Stimulated activated naive B cell treated with anti-CD40 and anti-IgM and Interleukin-4, amounts not matched to agents 10 μg/mL and 1 μg/mL and 100 μg/mL, for 72 hours (primary cell): ENCODE results near the gene INTU.
"Not testable (repeated sequence)": the region's sequence is repeated elsewhere in the genome, so short reads cannot be mapped to it uniquely, and the experiment has no call there.

Source experiments
- ATAC-seq, 2 donors: fragments of 150-1000 bp; cut with Tn5 transposase; replicated peaks; 2 replicates each; pipeline ENCODE4 v1.10.0; 2021; ENCODE audit warnings: moderate library complexity in 1 of 2
- DNase-seq: peaks from one replicate; pipeline ENCODE4 v3.0.0; 2021
- H3K27ac Mint-ChIP-seq: one replicate; pipeline ENCODE4 v1.8.0; 2022; ENCODE audit warnings: mild to moderate bottlenecking, mixed read lengths
- H3K27me3 Mint-ChIP-seq, 2 donors: one replicate each; pipeline ENCODE4 v1.8.0; 2022; ENCODE audit warnings: mixed read lengths in 2 of 2
- H3K36me3 Mint-ChIP-seq, 2 donors: one replicate each; pipeline ENCODE4 v1.8.0; 2022; ENCODE audit warnings: mixed read lengths in 2 of 2, mild to moderate bottlenecking in 1 of 2
- H3K4me1 Mint-ChIP-seq, 2 donors: one replicate each; pipeline ENCODE4 v1.8.0; 2022; ENCODE audit warnings: mixed read lengths in 2 of 2, mild to moderate bottlenecking in 1 of 2
- H3K4me3 Mint-ChIP-seq, 2 donors: one replicate each; pipeline ENCODE4 v1.8.0; 2022; ENCODE audit warnings: mild to moderate bottlenecking in 2 of 2, mixed read lengths in 2 of 2, moderate library complexity in 1 of 2
- H3K9me3 Mint-ChIP-seq, 2 donors: one replicate each; pipeline ENCODE4 v1.8.0; 2022; ENCODE audit warnings: mixed read lengths in 2 of 2, mild to moderate bottlenecking in 1 of 2

Gene INTU

DNA sequence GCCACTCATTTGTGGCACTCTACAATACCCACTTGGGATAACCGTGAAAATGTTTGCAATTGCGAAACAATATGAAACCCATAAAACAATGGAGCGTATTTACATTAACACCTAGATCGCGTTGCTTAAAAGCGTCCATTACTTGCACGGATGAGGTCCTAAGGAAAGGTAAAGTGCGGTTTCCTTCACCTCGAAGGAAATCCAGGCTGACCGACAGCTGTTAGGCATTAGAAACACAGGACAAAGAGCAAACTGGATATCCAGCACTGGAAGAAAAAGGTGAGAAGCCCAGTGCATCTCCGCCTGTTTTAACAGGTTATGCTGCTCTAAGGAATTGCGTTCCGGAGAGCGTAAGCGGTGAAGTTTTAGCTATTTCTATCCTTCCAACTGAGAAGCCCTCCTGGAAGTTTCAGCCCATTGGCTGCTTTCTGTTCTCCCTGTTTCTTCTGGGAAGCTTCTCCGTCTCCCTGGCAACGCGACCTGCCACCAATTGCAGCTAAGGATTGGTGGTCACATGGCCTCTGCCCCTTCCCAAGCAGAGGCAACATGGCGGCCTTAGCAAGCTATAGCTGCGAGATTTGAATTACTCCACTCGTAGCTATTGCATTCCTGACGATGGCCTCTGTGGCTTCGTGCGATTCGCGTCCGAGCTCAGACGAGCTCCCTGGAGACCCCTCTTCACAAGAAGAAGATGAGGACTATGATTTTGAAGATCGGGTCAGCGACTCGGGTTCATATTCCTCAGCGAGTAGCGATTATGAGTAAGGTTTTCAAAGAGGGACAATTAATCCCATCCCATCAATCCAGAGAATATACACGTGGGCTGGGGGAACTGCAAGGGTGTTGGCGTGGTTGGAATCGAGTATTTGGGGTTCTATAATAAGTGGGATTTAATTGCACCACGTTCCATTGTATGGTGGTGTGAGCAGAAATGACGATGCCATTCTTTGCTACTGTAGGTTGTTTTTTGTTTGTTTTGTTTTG lies at the start of gene INTU:
Gene INTU (plus strand): TSS at position 538 of the 984 bp plus-strand sequence. CDS start 78 bp downstream, at position 616.
- Mint-ChIP-seq H3K4me3 (peak within 1 kb of the TSS; percentile 87 to 91), H3K36me3 (no peaks in the 10 kb centered on the region), H3K4me1 (peaks cover 7 to 8% of the 10 kb centered on the region in 2 donors), H3K27me3 (peaks cover 23 to 43% of the 10 kb centered on the region in 2 donors), H3K27ac (no peak within 1 kb of the TSS), H3K9me3 (no peaks in the 10 kb centered on the region)
- ATAC-seq (peak; percentile 97 to 99), DNase-seq (peak; percentile 54)

DNA sequence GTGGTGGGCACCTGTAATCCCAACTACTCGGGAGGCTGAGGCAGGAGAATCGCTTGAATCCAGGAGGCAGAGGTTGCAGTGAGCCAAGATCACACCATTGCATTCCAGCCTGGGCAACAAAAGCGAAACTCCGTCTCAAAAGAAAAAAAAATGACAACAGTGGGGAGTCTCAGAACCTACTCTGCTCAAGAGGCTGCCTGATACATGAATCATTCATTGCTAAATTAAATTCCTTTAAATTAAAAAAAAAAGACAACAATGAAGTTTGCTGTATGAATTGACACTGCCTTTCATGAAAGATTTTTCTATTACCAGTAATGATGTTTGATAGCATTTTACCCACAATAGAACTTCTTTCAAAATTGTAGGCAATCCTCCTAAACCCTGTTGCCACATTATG lies 46.3 kb upstream of the INTU start:
- not testable (repeated sequence) for H3K36me3 Mint-ChIP-seq, H3K9me3 Mint-ChIP-seq, H3K4me3 Mint-ChIP-seq, H3K4me1 Mint-ChIP-seq, H3K27ac Mint-ChIP-seq, ATAC-seq, H3K27me3 Mint-ChIP-seq, DNase-seq

DNA sequence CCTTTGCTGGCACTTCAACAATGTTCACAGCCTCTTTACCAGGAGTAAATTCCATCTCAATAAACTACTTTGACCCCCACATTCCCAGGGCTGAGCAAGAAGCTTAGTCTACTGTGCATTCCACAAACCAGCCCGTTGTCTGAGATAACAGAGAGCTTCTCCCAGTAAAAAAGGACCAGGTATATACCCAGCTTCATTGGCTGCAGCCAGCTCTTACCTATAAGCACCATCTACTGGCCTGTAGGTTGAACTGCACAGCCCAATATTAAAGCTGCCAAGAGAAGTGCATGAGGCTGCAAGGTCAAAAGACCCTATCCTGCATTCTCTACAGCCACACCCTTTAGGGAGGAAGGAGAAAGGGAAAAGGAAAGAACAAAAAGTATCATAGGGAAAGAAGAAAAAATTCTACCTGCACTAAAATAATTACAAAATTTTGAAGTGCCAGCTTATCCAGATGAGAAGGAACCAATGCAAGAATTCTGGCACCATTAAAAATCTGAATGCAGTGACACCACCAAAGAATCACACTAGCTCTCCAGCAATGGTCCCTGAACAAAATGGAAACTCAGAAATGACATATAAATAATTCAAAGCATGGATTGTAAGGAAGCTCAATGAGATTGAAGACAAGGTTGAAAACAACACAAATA lies 45.7 kb upstream of the INTU start:
- Mint-ChIP-seq H3K4me3 (no peak overlapping the region), H3K4me1 (no peaks in the 10 kb centered on the region), H3K27me3 (peaks cover 0 to 6% of the 10 kb centered on the region in 2 donors), H3K36me3 (no peaks in the 10 kb centered on the region), H3K27ac (no peak overlapping the region), H3K9me3 (peaks cover 0 to 3% of the 10 kb centered on the region in 2 donors)
- DNase-seq = no peak
- ATAC-seq = peak; percentile 77 to 79

DNA sequence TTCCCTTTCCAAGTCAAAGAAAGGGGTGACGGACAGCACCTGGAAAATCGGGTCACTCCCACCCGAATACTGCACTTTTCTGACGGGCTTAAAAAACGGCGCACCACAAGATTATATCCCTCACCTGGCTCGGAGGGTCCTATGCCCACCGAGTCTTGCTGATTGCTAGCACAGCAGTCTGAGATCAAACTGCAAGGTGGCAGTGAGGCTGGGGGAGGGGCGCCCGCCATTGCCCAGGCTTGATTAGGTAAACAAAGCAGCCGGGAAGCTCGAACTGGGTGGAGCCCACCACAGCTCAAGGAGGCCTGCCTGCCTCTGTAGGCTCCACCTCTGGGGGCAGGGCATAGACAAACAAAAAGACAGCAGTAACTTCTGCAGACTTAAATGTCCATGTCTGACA lies 43.6 kb upstream of the INTU start:
- ATAC-seq, H3K4me3 Mint-ChIP-seq, H3K27me3 Mint-ChIP-seq, H3K4me1 Mint-ChIP-seq, H3K27ac Mint-ChIP-seq, H3K9me3 Mint-ChIP-seq, DNase-seq, H3K36me3 Mint-ChIP-seq: not testable (repeated sequence)

DNA sequence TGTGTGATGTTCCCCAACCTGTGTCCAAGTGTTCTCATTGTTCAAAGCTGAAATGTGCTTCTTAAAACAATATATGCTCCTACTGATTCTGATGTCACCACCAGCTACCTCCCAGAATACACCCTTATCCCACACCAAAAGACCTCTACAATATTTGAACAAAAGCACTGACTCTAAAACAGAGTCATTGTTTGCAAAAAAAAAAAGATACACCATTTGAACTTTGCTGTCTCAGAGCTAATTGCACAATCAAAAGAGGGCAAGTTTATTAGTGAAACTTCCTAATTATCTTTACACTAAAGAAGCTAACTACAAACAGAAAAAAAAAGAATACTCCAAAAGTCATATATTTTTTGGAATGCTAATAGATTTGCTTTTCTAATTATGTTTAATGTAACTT lies 34.1 kb upstream of the INTU start:
- no peak for DNase-seq
- H3K9me3 Mint-ChIP-seq = no peaks in the 10 kb centered on the region

DNA sequence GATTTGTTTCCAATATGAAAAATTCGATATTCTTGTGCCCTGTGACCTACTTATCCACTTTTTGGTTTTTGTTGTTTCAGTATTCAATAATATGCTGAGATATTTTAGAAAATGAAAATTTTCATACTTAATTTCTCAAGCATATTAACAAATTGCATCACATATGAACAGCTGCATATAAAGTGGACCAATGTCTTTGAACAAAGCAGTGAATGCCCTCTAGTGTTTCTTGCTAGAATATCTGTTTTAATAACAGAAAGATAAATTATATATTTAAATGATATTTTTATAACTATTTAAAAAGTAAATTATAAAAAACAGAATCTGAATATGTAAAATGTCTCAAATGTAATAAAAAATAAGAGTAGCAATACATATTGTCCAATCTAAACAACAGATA lies 31.7 kb upstream of the INTU start:
- Mint-ChIP-seq H3K4me1 (no peaks in the 10 kb centered on the region), H3K4me3 (no peak overlapping the region), H3K9me3 (no peaks in the 10 kb centered on the region), H3K27ac (no peak overlapping the region), H3K36me3 (no peaks in the 10 kb centered on the region), H3K27me3 (peaks cover 5 to 7% of the 10 kb centered on the region in 2 donors)
- no peak for DNase-seq
- no peak for ATAC-seq

More for the DNA sequence above, 34.1 kb upstream of the INTU start:
- H3K4me1 Mint-ChIP-seq = no peaks in the 10 kb centered on the region
- no peak for ATAC-seq
- H3K27ac Mint-ChIP-seq = no peak overlapping the region
- H3K4me3 Mint-ChIP-seq = no peak overlapping the region
- H3K27me3 Mint-ChIP-seq = no peaks in the 10 kb centered on the region
- H3K36me3 Mint-ChIP-seq = no peaks in the 10 kb centered on the region

DNA sequence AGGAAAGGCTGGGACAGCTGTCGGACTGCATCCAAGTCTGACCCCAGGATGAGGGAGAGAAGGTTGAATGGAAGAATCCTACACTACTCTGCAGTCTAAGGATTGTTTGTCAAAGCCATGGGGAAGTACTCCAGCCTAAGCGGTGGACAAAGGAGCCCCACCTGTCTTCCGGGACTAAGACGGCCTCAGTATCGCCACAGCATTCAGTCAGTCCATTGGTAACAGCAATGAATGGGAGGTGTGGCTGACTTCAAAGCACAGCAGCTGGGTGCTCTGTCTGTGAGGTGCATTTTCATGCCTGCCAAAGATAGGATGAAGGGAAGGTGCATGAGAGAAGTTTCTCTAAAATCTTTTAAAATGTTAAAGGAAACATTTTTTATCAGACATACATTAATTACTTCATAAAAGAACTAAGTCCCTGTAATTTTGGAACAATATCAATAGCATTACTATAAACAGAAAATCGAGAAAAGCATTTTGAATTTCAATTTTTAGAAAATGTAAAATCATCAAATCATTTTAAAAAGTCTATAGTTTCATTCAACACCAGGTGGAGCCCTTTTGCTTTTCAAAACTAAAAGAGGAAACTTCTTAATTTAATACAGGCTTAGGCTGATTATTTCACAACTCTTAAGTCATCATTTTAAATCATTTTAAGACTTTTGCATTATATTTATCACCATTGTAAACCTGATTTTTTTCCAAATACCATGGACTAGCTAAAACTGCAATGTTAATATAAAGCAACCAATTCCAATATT lies 27.6 kb upstream of the INTU start:
- Mint-ChIP-seq H3K9me3 (no peaks in the 10 kb centered on the region), H3K27me3 (peaks cover 8 to 12% of the 10 kb centered on the region in 2 donors), H3K36me3 (no peaks in the 10 kb centered on the region), H3K4me1 (no peaks in the 10 kb centered on the region), H3K27ac (no peak overlapping the region), H3K4me3 (no peak overlapping the region)
- DNase-seq (no peak), ATAC-seq (no peak)

DNA sequence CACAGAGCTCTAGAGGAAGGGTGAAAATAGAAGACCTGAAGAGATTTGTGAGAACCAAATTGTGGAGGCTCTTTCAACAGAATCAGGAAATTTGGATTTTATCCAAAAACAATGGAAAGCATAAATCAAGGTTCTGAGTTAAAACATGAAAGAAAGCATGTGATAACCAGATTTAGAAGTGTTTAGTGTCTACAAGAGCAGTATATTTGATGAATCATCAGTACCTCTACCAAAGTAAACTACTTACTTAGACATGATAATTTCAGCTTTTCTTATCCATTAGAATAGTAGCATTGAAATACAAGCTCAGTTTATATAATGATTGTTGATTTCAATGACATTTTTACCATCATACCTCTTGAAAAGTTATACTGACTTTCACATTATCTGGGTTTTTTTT lies 25.9 kb upstream of the INTU start:
- Mint-ChIP-seq H3K9me3 (no peaks in the 10 kb centered on the region), H3K27me3 (peaks cover 8 to 12% of the 10 kb centered on the region in 2 donors), H3K27ac (no peak overlapping the region), H3K4me3 (no peak overlapping the region), H3K36me3 (no peaks in the 10 kb centered on the region), H3K4me1 (no peaks in the 10 kb centered on the region)
- no peak for DNase-seq
- no peak for ATAC-seq

DNA sequence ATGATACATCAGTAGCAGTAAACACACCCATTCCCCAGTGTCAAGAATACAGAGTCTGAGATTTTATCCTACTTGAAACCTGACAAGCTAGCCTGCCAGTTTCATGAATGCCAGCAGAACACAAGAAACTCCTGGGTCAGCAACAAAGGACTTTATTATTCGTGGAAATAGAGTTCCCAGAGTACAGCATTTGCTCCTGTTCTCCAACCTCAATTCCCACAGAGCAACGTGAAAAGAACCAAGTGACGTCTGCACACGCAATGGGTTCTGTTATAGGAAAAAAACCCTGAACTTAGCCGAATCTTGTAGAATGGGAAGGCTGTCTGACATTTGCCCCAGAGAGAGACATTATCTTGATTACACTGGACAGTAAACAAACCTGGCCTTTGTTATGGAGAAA lies 23.3 kb upstream of the INTU start:
- DNase-seq = no peak
- Mint-ChIP-seq H3K9me3 (no peaks in the 10 kb centered on the region), H3K4me3 (no peak overlapping the region), H3K27ac (no peak overlapping the region), H3K4me1 (no peaks in the 10 kb centered on the region), H3K36me3 (no peaks in the 10 kb centered on the region), H3K27me3 (peaks cover 8 to 22% of the 10 kb centered on the region in 2 donors)
- no peak for ATAC-seq

DNA sequence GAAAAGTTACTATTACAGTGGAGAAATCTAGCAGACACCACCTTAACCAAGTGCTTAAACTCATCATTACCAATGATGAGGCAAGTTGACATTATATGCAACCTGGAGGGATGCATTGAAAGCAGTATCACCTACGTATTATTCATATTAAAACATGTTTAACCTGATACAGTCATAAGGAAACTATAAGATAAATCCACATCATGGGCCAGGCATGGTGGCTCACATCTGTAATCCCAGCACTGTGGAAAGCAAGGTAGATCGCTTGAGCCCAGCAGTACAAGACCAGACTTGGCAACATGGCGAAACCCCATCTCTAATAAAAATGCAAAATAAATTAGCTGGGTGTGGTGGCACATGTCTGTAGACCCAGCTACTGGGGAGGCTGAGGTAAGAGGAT lies 22.3 kb upstream of the INTU start:
- H3K36me3 Mint-ChIP-seq = no peaks in the 10 kb centered on the region
- DNase-seq = no peak
- H3K4me1 Mint-ChIP-seq = no peaks in the 10 kb centered on the region
- no peak for ATAC-seq
- H3K4me3 Mint-ChIP-seq = no peak overlapping the region
- no peaks in the 10 kb centered on the region for H3K9me3 Mint-ChIP-seq
- peaks cover 8 to 19% of the 10 kb centered on the region in 2 donors for H3K27me3 Mint-ChIP-seq
- no peak overlapping the region for H3K27ac Mint-ChIP-seq

DNA sequence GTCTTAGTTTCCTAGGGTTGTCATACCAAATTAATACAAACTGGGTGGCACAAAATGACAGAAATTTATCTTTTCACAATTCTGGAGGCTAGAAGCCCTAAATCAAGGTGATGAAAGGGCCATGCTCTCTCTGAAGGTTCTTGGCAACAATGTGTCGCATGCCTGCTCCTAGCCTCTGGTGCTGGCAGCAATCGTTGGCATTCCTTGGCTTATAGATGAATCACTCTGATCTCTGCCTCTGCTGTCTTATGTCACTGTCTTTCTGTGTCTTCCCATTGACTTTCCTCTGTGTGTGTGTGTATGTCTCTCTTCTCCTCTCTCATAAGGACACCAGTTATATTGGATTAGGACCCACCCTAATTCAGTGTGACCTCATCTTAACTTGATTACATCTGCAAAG lies 15.9 kb upstream of the INTU start:
- H3K4me1 Mint-ChIP-seq = no peaks in the 10 kb centered on the region
- H3K27ac Mint-ChIP-seq = no peak overlapping the region
- no peaks in the 10 kb centered on the region for H3K36me3 Mint-ChIP-seq
- H3K27me3 Mint-ChIP-seq = peaks cover 26 to 41% of the 10 kb centered on the region in 2 donors
- H3K4me3 Mint-ChIP-seq = no peak overlapping the region
- no peak for ATAC-seq
- peaks cover 2 to 6% of the 10 kb centered on the region in 2 donors for H3K9me3 Mint-ChIP-seq
- DNase-seq = no peak

DNA sequence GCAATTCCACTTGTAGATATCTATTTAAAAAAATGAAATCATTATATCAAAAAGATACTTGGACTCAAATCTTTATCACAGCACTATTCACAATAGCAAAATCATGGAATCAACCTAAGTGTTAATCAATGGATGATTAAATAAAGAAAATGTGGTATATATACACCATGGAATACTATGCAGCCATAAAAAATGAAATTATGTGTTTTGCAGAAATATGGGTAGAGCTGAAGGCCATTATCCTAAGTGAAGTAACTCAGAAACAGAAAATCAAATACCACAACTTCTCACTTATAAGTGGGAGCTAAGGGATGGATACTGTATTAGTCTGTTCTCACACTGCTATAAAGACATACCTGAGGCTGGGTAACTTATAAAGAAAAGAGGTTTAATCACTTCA lies 14.3 kb upstream of the INTU start:
- Mint-ChIP-seq H3K27me3 (peaks cover 36 to 46% of the 10 kb centered on the region in 2 donors), H3K4me3 (no peak overlapping the region), H3K27ac (no peak overlapping the region), H3K9me3 (peaks cover 2 to 6% of the 10 kb centered on the region in 2 donors), H3K4me1 (peaks cover 0 to 8% of the 10 kb centered on the region in 2 donors), H3K36me3 (no peaks in the 10 kb centered on the region)
- ATAC-seq = no peak
- DNase-seq = no peak

DNA sequence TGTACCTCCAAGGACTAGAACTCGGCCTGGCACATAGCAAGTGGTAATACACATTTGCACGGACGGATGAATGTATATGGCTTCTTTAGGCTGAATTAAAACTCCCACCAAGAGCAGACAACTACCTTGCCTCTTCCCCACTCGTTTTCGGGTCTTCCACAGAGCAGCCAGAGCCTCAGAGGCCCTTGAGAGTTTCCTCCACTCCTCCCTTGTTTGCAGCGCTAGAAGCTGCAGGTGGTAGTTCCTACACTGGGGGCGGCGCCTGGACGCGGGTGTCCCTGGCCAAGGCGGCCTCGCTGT lies 10.2 kb upstream of the INTU start:
- no peak overlapping the region for H3K27ac Mint-ChIP-seq
- no peaks in the 10 kb centered on the region for H3K36me3 Mint-ChIP-seq
- peaks cover 33 to 45% of the 10 kb centered on the region in 2 donors for H3K27me3 Mint-ChIP-seq
- DNase-seq (no peak), ATAC-seq (no peak)
- peak overlapping the region; percentile 30 to 59 for H3K4me3 Mint-ChIP-seq
- H3K9me3 Mint-ChIP-seq = peaks cover 2 to 6% of the 10 kb centered on the region in 2 donors
- H3K4me1 Mint-ChIP-seq = peaks cover 2 to 12% of the 10 kb centered on the region in 2 donors
